HCT116 (cell line): ENCODE results near the gene RAPGEF1. TPM values are rescaled to one million over a fixed set of nuclear protein-coding genes. Genes with fewer than 3 reads are reported as not detected.

Experiments
- ATAC-seq: fragments of 200-7000 bp; cut with Tn5 transposase; 2 replicates; pipeline ENCODE4 v1.9.1; 2020; ENCODE audit warnings: mild to moderate bottlenecking, moderate library complexity
- BruUV-seq: library from RNA; stranded (reverse); fragments of 400-500 nt; replicated peaks from 2 replicates; lab custom pipeline; 2021; lab: Mats Ljungman, UMichigan
- CTCF ChIA-PET: fragments of 300-600 bp; sonication (Branson Sonifier 250); formaldehyde crosslinking; loops from one replicate; lab custom pipeline; 2021; ENCODE audit warnings: antibody characterized with exemption; lab: Charles Lee
- POLR2A ChIA-PET: fragments of 300-600, 350-600 bp; sonication (Branson Sonifier 250); formaldehyde crosslinking; loops from one replicate; lab custom pipeline; 2021; ENCODE audit warnings: antibody characterized with exemption; lab: Charles Lee
- RAD21 ChIA-PET, 2 experiments: fragments of 300-600 bp; sonication (Branson Sonifier 250); formaldehyde crosslinking; loops; one replicate each; lab custom pipeline; 2023; ENCODE audit warnings: low total read pairs in 2 of 2; ENCODE audit not compliant: uncharacterized antibody in 2 of 2, unreplicated experiment in 2 of 2, low non-redundant PET in 1 of 2; lab: Charles Lee
- DNase-seq: peaks from one replicate; pipeline ENCODE4 v3.0.0-alpha.2; 2010; ENCODE audit warnings: low read depth, low spot score
- H2AFZ ChIP-seq: fragments of 200-600 bp; shearing (Covaris generic), sonication (generic); 2 replicates; pipeline ENCODE4 v1.6.1; 2017; ENCODE audit warnings: low read depth, mixed run types, mixed read lengths, antibody characterized with exemption, low read length; ENCODE audit not compliant: poor library complexity, severe bottlenecking
- H3K27ac ChIP-seq: 2 replicates; pipeline ENCODE4 v1.5.1; 2012; ENCODE audit warnings: low read depth, low read length
- H3K27me3 ChIP-seq: fragments of 200-600 bp; sonication (generic); 2 replicates; pipeline ENCODE4 v1.6.1; 2016; ENCODE audit warnings: mixed run types, low read length, mixed read lengths; ENCODE audit not compliant: insufficient read depth
- H3K36me3 ChIP-seq, 2 experiments: fragments of 200-500 bp in 1 of 2; fragments of 200-600 bp in 1 of 2; sonication (Bioruptor generic) in 1 of 2; sonication (generic) in 1 of 2; 2 replicates each; pipeline versions ENCODE4 v1.5.1 to v1.6.1; 2014 to 2016; ENCODE audit warnings: low read length in 2 of 2, inconsistent platforms in 1 of 2, mixed read lengths in 1 of 2, mixed run types in 1 of 2; ENCODE audit not compliant: insufficient read depth in 2 of 2, control insufficient read depth in 1 of 2
- H3K4me1 ChIP-seq, 2 experiments: fragments of 200-600 bp in 1 of 2; sonication (generic) in 1 of 2; 2 replicates each; pipeline versions ENCODE4 v1.5.1 to v1.6.1; 2012 to 2017; ENCODE audit warnings: low read length in 2 of 2, inconsistent platforms in 1 of 2, mild to moderate bottlenecking in 1 of 2, mixed read lengths in 1 of 2, mixed run types in 1 of 2, moderate library complexity in 1 of 2; ENCODE audit not compliant: insufficient read depth in 2 of 2, control insufficient read depth in 1 of 2
- H3K4me2 ChIP-seq: fragments of 200-600 bp; sonication (generic); 2 replicates; pipeline ENCODE4 v1.6.1; 2017; ENCODE audit warnings: mixed run types, low read length, mixed read lengths
- H3K4me3 ChIP-seq, 2 experiments: fragments of 200-600 bp in 1 of 2; sonication (generic) in 1 of 2; replicated peaks in 1 of 2; 2 replicates each; pipeline ENCODE4 v1.5.1; 2011 to 2016; ENCODE audit warnings: low read length in 2 of 2, control low read depth in 1 of 2, low read depth in 1 of 2, mild to moderate bottlenecking in 1 of 2, mixed read lengths in 1 of 2, mixed run types in 1 of 2
- H3K79me2 ChIP-seq: fragments of 200-600 bp; sonication (generic); 2 replicates; pipeline ENCODE4 v1.6.1; 2017; ENCODE audit warnings: mild to moderate bottlenecking, mixed run types, low read length, moderate library complexity, mixed read lengths; ENCODE audit not compliant: insufficient read depth
- H3K9ac ChIP-seq: fragments of 200-600 bp; sonication (generic); 2 replicates; pipeline ENCODE4 v1.6.1; 2016; ENCODE audit warnings: low read length, mixed read lengths
- H3K9me2 ChIP-seq: fragments of 200-600 bp; sonication (generic), shearing (Covaris generic); 2 replicates; pipeline ENCODE4 v1.6.1; 2017; ENCODE audit warnings: mixed run types, mild to moderate bottlenecking, moderate library complexity; ENCODE audit not compliant: insufficient read depth
- H3K9me3 ChIP-seq, 2 experiments: fragments of 200-500 bp in 1 of 2; fragments of 200-600 bp in 1 of 2; sonication (Bioruptor generic) in 1 of 2; sonication (generic) in 1 of 2; 2 replicates each; pipeline ENCODE4 v1.6.1; 2014 to 2017; ENCODE audit warnings: low read length in 2 of 2, mixed read lengths in 2 of 2, inconsistent platforms in 1 of 2, low read depth in 1 of 2, mild to moderate bottlenecking in 1 of 2, mixed run types in 1 of 2, moderate library complexity in 1 of 2; ENCODE audit not compliant: control insufficient read depth in 1 of 2, insufficient read depth in 1 of 2
- H4K20me1 ChIP-seq: fragments of 200-600 bp; sonication (generic), shearing (Covaris generic); 2 replicates; pipeline ENCODE4 v1.6.1; 2017; ENCODE audit warnings: mixed run types, mild to moderate bottlenecking, moderate library complexity; ENCODE audit not compliant: insufficient read depth
- CEBPB ChIP-seq: IDR thresholded peaks from 2 replicates; pipeline ENCODE4 v1.6.1; 2012; ENCODE audit warnings: low read depth
- ELF1 ChIP-seq: IDR thresholded peaks from 2 replicates; pipeline ENCODE4 v1.6.1; 2012; ENCODE audit warnings: low read depth, borderline replicate concordance
- EZH2 ChIP-seq: fragments of 200-600 bp; sonication (generic); IDR thresholded peaks from 2 replicates; pipeline ENCODE4 v1.6.1; 2017; ENCODE audit warnings: antibody characterized with exemption, mixed run types
- EZH2phosphoT487 ChIP-seq: fragments of 200-600 bp; IDR thresholded peaks from 2 replicates; pipeline ENCODE4 v1.6.1; 2018; ENCODE audit warnings: antibody characterized with exemption, borderline replicate concordance
- JUND ChIP-seq: IDR thresholded peaks from 2 replicates; pipeline ENCODE4 v1.6.1; 2012
- MAX ChIP-seq: IDR thresholded peaks from 2 replicates; pipeline ENCODE4 v1.6.1; 2012
- POLR2A ChIP-seq: IDR thresholded peaks from 2 replicates; pipeline ENCODE4 v1.7.0; 2011; ENCODE audit warnings: borderline replicate concordance; ENCODE audit not compliant: insufficient read depth, insufficient read length; ENCODE audit errors: extremely low read depth
- POLR2AphosphoS5 ChIP-seq: IDR thresholded peaks from 2 replicates; pipeline ENCODE4 v1.6.1; 2011; ENCODE audit warnings: mild to moderate bottlenecking, low read depth, low read length, moderate library complexity
- RAD21 ChIP-seq: IDR thresholded peaks from 2 replicates; pipeline ENCODE4 v1.6.1; 2012; ENCODE audit warnings: low read depth, mild to moderate bottlenecking
- SIN3A ChIP-seq: IDR thresholded peaks from 2 replicates; pipeline ENCODE4 v1.6.1; 2012; ENCODE audit warnings: low read depth
- SP1 ChIP-seq: IDR thresholded peaks from 2 replicates; pipeline ENCODE4 v1.6.1; 2012; ENCODE audit warnings: low read depth
- TCF7L2 ChIP-seq: IDR thresholded peaks from 2 replicates; pipeline ENCODE4 v1.7.0; 2011; ENCODE audit warnings: borderline replicate concordance, inconsistent platforms; ENCODE audit not compliant: insufficient read depth, insufficient read length; ENCODE audit errors: extremely low read depth
- YY1 ChIP-seq: IDR thresholded peaks from 2 replicates; pipeline ENCODE4 v1.6.1; 2011; ENCODE audit warnings: low read length, low read depth, moderate library complexity, mild to moderate bottlenecking; ENCODE audit not compliant: insufficient replicate concordance; ENCODE audit errors: extremely low read depth
- ZFX ChIP-seq: fragments of 450-650 bp; IDR thresholded peaks from 2 replicates; pipeline ENCODE4 v1.6.1; 2017
- intact Hi-C: fragments of 100-400 bp; cut with micrococcal nuclease; formaldehyde crosslinking; loops from 2 replicates; pipeline ENCODE4 v1.10.0; 2022
- total RNA-seq: library from RNA; stranded (reverse); gene quantifications from one replicate; pipeline ENCODE4 v1.2.1, GENCODE V29; 2021; ENCODE audit not compliant: unreplicated experiment
- TF ChIP-seq, protein P1 (sequence below): IDR thresholded peaks from 2 replicates; pipeline ENCODE4 v1.6.1; 2012
- TF ChIP-seq, protein P2 (sequence below), 3 experiments: fragments of 200-600 bp in 1 of 3; sonication (generic) in 1 of 3; IDR thresholded peaks in 2 of 3; conservative IDR thresholded peaks in 1 of 3; 2 replicates each; pipeline ENCODE4 v1.5.1; 2012 to 2017; ENCODE audit warnings: low read depth in 2 of 3, low read length in 2 of 3, antibody characterized with exemption in 1 of 3, borderline replicate concordance in 1 of 3, control low read depth in 1 of 3, mild to moderate bottlenecking in 1 of 3, mixed read lengths in 1 of 3, mixed run types in 1 of 3, moderate library complexity in 1 of 3; ENCODE audit not compliant: insufficient read depth in 1 of 3

Gene RAPGEF1
- total RNA-seq, 1 experiment from 2014 or later, result 43.0 TPM

DNA sequence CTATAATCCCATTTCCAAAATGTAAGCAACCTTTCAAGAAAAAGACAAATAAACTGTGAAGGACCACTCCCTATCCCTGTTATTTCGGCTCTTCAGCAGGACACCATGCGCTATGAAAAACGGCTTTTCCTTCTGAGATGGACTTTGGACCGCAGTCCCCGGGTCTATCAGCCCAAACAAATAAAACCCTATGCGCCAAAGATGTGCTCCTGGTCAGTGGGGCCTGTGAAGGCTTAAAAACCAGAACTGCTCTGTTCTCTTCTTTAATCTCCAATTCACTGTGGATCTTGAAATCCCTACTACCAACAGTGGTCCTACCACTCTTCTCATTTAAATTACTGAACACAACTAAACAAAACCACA, 33.3 kb downstream of the RAPGEF1 start:
- Histone ChIP-seq H3K27me3 (no peaks in the 10 kb centered on the region), H3K4me1 (peaks cover 34 to 56% of the 10 kb centered on the region in 2 experiments), H3K27ac (no peak overlapping the region), H3K4me3 (no peak overlapping the region), H3K9ac (no peak overlapping the region), H3K79me2 (peaks cover 45% of the 10 kb centered on the region), H3K36me3 (no peaks in the 10 kb centered on the region), H3K9me3 (no peaks in the 10 kb centered on the region), H4K20me1 (peaks cover 8% of the 10 kb centered on the region; the same call in 1 of the 2 replicates), H2AFZ (no peak overlapping the region), H3K4me2 (no peak overlapping the region), H3K9me2 (no peaks in the 10 kb centered on the region)
- DNase-seq (no peak), ATAC-seq (no peak)
- CTCF ChIA-PET, result no interaction called here
- intact Hi-C loops, result no loop called here
- no peak for TF ChIP-seq TCF7L2
- TF ChIP-seq YY1, result no peak
- TF ChIP-seq POLR2A, result no peak
- TF ChIP-seq EZH2phosphoT487, result no peak
- TF ChIP-seq ELF1, result no peak
- no peak for TF ChIP-seq POLR2AphosphoS5
- no peak for TF ChIP-seq EZH2
- TF ChIP-seq, protein P1, sequence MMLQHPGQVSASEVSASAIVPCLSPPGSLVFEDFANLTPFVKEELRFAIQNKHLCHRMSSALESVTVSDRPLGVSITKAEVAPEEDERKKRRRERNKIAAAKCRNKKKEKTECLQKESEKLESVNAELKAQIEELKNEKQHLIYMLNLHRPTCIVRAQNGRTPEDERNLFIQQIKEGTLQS, result no peak
- TF ChIP-seq ZFX, result no peak
- no peak for TF ChIP-seq RAD21
- no peak for TF ChIP-seq SIN3A
- TF ChIP-seq, protein P2, sequence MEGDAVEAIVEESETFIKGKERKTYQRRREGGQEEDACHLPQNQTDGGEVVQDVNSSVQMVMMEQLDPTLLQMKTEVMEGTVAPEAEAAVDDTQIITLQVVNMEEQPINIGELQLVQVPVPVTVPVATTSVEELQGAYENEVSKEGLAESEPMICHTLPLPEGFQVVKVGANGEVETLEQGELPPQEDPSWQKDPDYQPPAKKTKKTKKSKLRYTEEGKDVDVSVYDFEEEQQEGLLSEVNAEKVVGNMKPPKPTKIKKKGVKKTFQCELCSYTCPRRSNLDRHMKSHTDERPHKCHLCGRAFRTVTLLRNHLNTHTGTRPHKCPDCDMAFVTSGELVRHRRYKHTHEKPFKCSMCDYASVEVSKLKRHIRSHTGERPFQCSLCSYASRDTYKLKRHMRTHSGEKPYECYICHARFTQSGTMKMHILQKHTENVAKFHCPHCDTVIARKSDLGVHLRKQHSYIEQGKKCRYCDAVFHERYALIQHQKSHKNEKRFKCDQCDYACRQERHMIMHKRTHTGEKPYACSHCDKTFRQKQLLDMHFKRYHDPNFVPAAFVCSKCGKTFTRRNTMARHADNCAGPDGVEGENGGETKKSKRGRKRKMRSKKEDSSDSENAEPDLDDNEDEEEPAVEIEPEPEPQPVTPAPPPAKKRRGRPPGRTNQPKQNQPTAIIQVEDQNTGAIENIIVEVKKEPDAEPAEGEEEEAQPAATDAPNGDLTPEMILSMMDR (IDR thresholded peaks at IDR 0.05 in 2 of 3, conservative IDR thresholded peaks at IDR 0.05 in 1 of 3; ENCODE audit: borderline replicate concordance in 1 of 3, insufficient read depth in 1 of 3, low read depth in 2 of 3, low read length in 2 of 3), result no peak
- no peak for TF ChIP-seq CEBPB
- no peak for TF ChIP-seq JUND
- TF ChIP-seq SP1, result no peak
- TF ChIP-seq MAX, result no peak
- POLR2A ChIA-PET, result no interaction called here
- RAD21 ChIA-PET, result no interaction called here
- BruUV-seq, result no TSS peak
